Muscle of arm (tissue), 12 donors: ENCODE data around the gene MLN. TPM values are rescaled to one million over a fixed set of nuclear protein-coding genes. Genes with fewer than 3 reads are reported as not detected.

Experiments used
- DNase-seq: peaks from one replicate; pipeline ENCODE4 v3.0.0-alpha.2; 2013
- polyA plus RNA-seq, 12 donors: library from polyadenylated mRNA; unstranded; fragments of 120-200 nt; gene quantifications; one replicate each; pipeline ENCODE4 v1.2.1, GENCODE V29; 2013; ENCODE audit not compliant: insufficient read length in 12 of 12

MLN gene
- polyA plus RNA-seq, 12 donors: not detected

- no peak for DNase-seq
These were observed 51.2 kb downstream of the MLN start for GRCh38 chr6:33752646-33753015.

GRCh38 chr6:33751771-33752645 is 51.8 kb downstream of the MLN start:
- no peak for DNase-seq

DNA sequence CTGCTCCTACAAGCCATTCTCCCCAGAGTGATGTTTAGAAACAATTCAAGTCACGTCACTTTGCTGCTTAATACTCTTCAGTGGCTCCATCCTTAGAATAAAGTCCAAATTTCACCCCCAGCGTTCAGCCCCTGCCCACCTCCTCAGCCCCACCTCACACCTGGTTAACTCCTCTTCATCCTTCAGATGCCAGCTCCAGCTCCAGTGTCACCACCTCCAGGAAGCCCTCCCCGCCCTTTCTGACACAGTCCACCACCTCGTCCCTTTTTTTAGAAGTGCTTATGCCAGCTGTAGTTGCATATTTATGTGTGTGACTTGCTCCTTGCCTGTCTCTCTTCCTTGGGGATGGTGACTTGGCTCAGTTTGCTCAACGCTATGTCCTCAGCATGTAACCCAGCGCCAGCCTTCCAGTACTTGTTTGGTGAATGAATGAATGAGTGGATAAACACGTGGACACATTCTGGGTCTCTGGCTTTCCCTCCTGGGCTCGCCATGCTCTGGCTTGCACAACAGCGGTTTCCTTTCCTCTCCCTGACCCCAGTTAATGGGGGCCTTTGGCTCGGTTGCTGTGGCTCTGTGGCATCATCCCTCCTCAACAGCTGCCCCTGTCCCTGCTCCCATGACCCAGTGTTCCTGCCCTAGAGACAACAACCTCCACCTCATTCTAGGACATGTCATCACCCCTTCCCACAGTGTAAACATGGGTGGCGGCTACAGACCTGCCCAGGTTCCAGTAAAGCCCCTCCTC is 53.4 kb downstream of the MLN start:
- DNase-seq: no peak

DNA sequence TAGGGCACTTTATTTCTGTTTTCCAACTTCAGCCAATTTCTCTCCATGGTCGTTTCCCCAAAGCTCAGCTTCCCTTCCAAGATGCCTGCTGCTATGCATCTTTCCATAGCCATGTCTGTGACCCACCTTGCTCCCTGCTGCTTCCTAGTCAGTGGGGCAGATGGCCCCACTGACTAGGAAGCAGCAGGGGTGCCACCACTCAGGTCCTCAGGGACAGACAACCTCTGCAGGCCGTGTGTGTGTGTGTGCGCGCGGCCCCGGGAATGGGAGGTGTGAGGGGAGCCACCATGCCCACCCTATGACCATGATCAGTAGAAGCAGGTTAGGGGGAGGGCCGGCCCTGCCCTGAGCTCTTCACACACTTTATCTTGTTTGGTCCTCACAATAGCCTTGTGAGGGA is 54.4 kb downstream of the MLN start:
- no peak for DNase-seq

DNA sequence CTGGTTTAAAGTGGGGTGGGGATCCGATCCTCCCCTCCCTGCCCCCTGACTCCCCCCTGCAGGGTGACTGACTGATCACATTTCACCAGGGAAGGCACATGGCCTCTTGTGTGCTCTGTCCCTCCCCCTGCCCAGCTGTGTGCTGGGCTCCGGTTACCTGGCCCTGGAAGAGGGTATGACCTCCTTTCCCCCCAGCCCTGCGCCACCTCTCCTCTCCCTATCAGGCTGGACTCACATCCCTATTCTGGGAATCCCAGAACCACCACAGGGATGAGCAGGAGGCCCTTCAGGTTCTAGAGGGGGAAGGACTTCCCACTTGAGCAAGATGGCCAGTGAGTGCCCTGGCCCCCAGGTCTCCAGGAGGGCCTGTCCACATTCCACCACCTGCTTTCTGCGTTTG is 55.0 kb downstream of the MLN start:
- DNase-seq: no peak

DNA sequence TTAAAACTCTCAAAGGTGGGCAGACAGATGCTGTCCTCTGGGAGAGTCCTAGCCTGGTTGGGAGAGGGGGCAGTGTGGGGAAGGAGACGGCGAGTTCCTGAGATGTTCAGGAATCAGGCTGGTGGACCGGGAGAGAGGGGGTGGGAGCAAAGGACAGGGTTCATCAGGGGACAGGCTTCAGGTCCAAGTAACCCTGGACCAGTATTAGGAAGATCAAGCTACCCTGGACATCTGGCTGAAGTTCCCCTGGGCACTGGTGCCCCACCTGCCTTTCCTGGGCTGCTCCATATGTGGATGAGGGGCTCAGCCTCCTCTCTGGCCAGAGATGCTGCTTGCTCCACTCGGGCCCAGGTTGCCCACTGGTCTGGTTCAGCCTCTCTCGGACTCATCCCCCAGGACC is 56.0 kb downstream of the MLN start:
- no peak for DNase-seq

GRCh38 chr6:33746651-33747100 is 57.1 kb downstream of the MLN start, which contains the start of gene IP6K3:
TSS of gene IP6K3 (minus strand) at chr6:33746905. CDS start at chr6:33735476, 11,429 bp downstream.
- peak; percentile 35 for DNase-seq

GRCh38 chr6:33746036-33746600 is 57.7 kb downstream of the MLN start:
- DNase-seq: peak; percentile 17

DNA sequence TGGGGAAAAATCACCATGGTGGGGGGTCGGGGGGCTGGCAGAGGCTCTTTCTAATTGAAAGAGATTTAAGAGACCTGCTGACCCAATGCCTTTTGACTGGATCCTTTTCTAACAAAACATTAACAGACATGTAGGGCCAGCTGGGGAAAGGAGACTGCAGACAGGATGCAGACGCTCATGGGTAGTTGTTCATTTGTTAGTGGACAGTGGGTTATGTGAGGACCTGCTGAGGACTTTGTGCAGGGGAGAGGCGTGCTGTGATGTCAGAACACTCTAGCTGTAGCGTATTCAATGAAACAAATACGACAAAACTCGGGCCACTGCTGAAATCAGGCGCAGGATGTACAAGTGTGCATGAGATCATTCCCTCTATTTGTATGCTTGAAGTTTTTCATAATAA is 58.3 kb downstream of the MLN start:
- no peak for DNase-seq

DNA sequence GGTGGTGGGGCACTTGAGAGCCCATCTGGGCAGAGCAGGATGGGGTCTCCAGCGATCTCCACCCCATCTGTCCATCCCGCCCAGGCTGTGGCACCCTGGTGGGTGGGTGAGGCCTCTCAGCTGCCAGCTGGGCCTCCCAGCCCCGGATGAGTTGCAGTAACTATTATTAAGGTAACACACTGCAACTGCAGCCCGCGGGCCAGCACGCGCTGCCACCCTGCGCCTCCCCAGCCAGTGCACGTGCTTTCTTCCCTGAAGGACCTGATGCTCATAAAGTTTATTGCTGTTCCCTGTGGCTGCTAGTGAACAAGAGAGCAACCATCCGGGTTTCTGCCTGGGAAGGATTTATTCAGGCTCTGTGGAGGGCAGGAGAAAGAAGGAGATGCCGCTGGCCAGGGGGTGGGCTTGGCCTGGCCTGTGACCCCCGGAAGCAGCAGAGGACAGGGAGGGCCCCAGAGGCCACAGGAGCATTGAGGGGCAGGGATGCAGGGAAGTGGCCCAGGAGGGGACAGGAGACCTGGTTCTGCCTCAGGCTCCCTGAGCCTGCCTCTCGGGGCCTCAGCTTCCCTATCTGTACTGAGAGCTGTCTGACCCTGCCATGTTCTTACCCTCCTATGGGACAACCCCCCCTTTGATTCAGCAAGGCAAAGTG is 58.8 kb downstream of the MLN start:
- no peak for DNase-seq

Other genes starting within 250 kb of the MLN start
- gene BAK1, start 223.7 kb downstream of the MLN start, polyA plus RNA-seq: 10 to 100 TPM in 10 of 12 donors, 1 to 10 TPM in 1, not detected in 1; 9.9 to 26.6 (median 17.7) TPM
- 10 to 100 TPM in 4 of 12 donors, 1 to 10 TPM in 7, not detected in 1; 5.0 to 30.4 (median 7.5) TPM for gene ITPR3, start 182.7 kb downstream of the MLN start, polyA plus RNA-seq
- gene UQCC2, start 92.3 kb downstream of the MLN start, polyA plus RNA-seq: 10 to 100 TPM in 11 of 12 donors, not detected in 1; 40.5 to 90.5 (median 67.4) TPM
- 10 to 100 TPM in 10 of 12 donors, 1 to 10 TPM in 1, not detected in 1; 9.8 to 41.2 (median 23.2) TPM for gene IP6K3, start 57.1 kb downstream of the MLN start, polyA plus RNA-seq
- 10 to 100 TPM in 11 of 12 donors, not detected in 1; 34.3 to 70.2 (median 40.5) TPM for gene LEMD2, start 14.9 kb downstream of the MLN start, polyA plus RNA-seq